ENCODE measurements around the gene C2orf74. TPM values are rescaled to one million over a fixed set of nuclear protein-coding genes. Genes with fewer than 3 reads are reported as not detected.

Gene C2orf74
- polyA plus RNA-seq, 1 experiment: 6.5 TPM

GRCh38 chr2:61181382-61182058, 19.5 kb downstream of the C2orf74 start:
- no peak for TF ChIP-seq CTCF (IDR thresholded peaks at IDR 0.05; ENCODE audit: insufficient read depth, low read depth, low read length)
- Histone ChIP-seq H3K36me3 (ENCODE audit: control insufficient read depth, insufficient read depth, low read length) (peaks cover 15% of the 10 kb centered on the region), H3K4me3 (ENCODE audit: low read depth, low read length) (no peak overlapping the region), H3K27me3 (ENCODE audit: control insufficient read depth, insufficient read depth, low read length) (no peaks in the 10 kb centered on the region)
- no peak for DNase-seq (ENCODE audit: low read depth)
- POLR2A ChIA-PET: no interaction called here
- CTCF ChIA-PET: no interaction called here

DNA sequence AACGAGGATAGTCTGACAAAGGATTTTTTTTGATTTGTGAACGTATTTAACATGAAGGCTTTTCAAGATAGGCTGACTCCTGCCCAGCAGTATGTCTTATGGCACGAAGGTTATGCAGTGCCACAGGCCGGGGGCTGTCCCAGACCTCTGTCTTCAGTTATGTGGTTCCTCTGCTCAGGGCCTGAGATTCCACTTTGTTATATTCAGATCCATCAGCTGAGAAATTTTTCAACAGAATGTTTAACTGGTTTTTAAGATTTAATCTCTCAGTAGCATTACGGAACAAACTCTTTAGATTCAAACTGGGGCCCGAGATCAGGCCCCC, 20.0 kb downstream of the C2orf74 start:
- no peak for TF ChIP-seq CTCF (IDR thresholded peaks at IDR 0.05; ENCODE audit: insufficient read depth, low read depth, low read length)
- DNase-seq (ENCODE audit: low read depth): no peak
- Histone ChIP-seq H3K4me3 (ENCODE audit: low read depth, low read length) (no peak overlapping the region), H3K27me3 (ENCODE audit: control insufficient read depth, insufficient read depth, low read length) (no peaks in the 10 kb centered on the region), H3K36me3 (ENCODE audit: control insufficient read depth, insufficient read depth, low read length) (peaks cover 15% of the 10 kb centered on the region)
- POLR2A ChIA-PET: no interaction called here
- CTCF ChIA-PET: no interaction called here

GRCh38 chr2:61183795-61184194, 21.8 kb downstream of the C2orf74 start:
- ChIA-PET CTCF (no interaction called here), POLR2A (no interaction called here)
- DNase-seq (ENCODE audit: low read depth): no peak
- Histone ChIP-seq H3K27me3 (ENCODE audit: control insufficient read depth, insufficient read depth, low read length) (no peaks in the 10 kb centered on the region), H3K36me3 (ENCODE audit: control insufficient read depth, insufficient read depth, low read length) (peaks cover 24% of the 10 kb centered on the region), H3K4me3 (ENCODE audit: low read depth, low read length) (no peak overlapping the region)
- no peak for TF ChIP-seq CTCF (IDR thresholded peaks at IDR 0.05; ENCODE audit: insufficient read depth, low read depth, low read length)

DNA sequence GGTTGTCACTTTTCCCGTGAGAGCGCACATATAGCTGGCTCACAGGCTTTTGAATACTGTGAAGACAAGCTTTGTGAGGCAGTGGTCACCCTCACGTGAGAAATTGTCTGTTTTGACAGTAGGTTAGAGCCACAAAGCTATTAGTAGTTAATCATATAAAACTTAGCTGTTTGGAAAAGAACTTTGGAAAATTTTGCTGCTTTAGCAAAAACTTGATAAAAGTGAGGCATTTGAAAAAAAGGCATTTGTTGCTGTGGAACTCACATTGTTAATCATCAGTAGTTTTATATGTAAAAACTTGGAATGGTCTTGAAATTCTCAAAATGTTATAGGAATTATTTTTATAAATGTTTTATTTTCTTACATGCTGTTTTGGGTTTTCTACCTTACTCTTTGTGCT, 22.3 kb downstream of the C2orf74 start:
- Histone ChIP-seq H3K4me3 (ENCODE audit: low read depth, low read length) (no peak overlapping the region), H3K27me3 (ENCODE audit: control insufficient read depth, insufficient read depth, low read length) (no peaks in the 10 kb centered on the region), H3K36me3 (ENCODE audit: control insufficient read depth, insufficient read depth, low read length) (peaks cover 24% of the 10 kb centered on the region)
- ChIA-PET POLR2A (no interaction called here), CTCF (no interaction called here)
- no peak for DNase-seq (ENCODE audit: low read depth)
- TF ChIP-seq CTCF (IDR thresholded peaks at IDR 0.05; ENCODE audit: insufficient read depth, low read depth, low read length): no peak

DNA sequence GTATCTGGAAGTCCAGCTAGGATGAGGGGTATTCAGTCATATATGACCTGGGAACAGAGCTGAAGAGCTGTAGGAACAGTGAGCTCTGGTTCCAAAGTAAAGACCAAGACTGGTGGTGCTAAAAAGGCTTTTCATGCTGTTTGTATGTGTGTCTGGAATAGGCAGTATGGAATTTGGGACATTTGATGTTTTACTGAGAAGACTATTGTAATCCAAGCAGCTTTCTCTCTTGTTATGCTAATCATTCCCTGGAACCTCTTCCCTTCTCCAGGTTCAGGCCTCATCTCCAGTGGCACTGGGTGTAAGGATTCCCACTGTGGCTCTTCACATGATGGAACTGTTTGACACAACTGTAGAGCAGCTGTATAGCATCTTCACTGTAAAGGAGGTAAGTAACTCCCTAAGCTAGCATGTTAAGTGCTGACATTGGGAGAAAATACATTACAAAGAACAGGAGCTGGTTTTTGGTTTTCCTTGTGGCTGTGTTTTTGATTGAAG, 23.3 kb downstream of the C2orf74 start:
- H3K4me3 ChIP-seq (ENCODE audit: low read depth, low read length): no peak overlapping the region
- no peaks in the 10 kb centered on the region for H3K27me3 ChIP-seq (ENCODE audit: control insufficient read depth, insufficient read depth, low read length)
- TF ChIP-seq CTCF (IDR thresholded peaks at IDR 0.05; ENCODE audit: insufficient read depth, low read depth, low read length): no peak
- CTCF ChIA-PET: interaction anchor here (0.9 to 1.1 kb wide), 2 partner anchors 11 to 12 kb away, joined by 4 read pairs; no protein-coding TSS in a partner anchor
- DNase-seq (ENCODE audit: low read depth): no peak
- POLR2A ChIA-PET: no interaction called here
- peaks cover 26% of the 10 kb centered on the region for H3K36me3 ChIP-seq (ENCODE audit: control insufficient read depth, insufficient read depth, low read length)
